HG02885 (cell line): ENCODE data around the gene ACSL6.

Experiments used
- ATAC-seq: cut with Tn5 transposase; IDR thresholded peaks from one replicate; pipeline ENCODE4 v1.9.1; 2021; ENCODE audit warnings: mild to moderate bottlenecking; ENCODE audit not compliant: unreplicated experiment, poor library complexity

The ACSL6 gene

GRCh38 chr5:131986161-131986912, 25.1 kb downstream of the ACSL6 start:
- no peak for ATAC-seq

DNA sequence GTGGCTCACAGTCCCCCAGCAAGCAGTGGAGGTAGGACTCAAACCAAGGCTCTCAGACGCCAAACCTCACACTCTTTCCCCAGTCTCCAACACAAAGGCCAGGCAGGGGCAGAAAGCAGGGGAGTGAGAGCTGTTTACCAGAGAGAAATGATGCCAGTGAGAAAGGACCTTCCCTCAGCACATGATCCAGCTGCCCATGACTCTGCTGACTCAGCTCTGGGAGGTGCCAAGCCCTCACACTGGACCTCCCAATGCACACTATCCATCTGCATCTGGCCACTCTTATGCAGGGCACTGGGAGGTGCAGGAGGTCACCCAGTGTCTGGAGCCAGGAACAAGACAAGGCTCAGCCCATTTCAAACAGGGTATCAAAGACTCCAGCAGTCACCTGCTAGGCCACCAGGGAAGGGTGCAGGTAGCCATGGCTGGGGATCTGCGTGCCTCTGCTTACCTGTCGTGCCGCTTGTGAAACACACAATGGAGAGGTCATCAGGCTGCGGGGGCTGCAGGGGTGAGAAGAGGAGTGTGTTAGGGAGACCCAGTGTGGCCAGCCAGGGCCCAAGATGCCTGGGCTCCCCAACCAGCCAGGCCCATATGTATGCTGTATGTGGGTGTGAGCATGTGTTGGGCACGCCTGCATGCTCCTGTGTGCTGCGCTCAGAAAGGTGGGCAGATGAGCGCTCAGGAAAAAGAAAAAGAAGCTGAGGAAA, 26.3 kb downstream of the ACSL6 start:
- no peak for ATAC-seq

DNA sequence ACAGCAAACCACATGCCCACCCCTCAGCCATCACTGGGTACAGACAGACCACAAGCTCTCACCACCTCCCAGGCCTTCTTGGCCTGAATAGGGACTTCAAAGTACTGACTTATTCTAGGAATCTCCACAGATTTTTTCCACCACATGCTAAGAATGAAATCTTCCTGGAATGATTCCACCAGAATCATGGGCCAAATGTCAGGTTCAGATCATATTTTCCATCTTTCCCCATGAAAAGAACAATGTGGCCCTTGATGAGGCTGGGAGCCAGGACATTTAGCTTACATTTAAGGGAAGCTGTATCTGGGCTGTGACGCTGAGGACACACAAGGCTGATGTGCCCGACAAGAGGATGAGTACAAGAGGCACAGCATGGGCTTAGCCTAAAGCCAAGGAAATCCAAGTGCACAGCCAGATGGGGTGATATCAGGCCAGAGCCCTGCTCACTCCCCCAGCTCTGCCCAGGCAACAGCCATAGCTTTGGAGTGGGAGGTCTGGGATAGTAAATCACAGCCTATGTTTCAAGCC, 28.1 kb downstream of the ACSL6 start:
- ATAC-seq = no peak

DNA sequence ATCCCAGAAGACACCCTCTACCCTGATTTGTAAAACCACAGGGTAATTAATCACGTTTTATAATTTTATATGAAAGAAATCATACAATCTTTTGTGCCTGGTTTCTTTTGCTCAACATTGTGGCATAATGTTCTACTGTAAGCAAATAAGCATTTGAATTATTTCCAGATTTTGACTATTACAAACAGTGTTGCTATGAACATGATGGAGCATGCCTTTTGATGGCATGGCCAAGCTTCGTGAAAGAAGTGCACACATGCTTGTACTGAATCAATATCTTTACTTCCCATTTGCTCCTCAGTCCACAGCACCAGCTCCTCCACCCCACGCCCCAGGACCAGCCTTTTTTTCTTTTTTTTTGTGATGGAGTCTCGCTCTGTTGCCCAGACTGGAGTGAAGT, 29.9 kb downstream of the ACSL6 start:
- ATAC-seq = no peak

GRCh38 chr5:131980696-131981095, 30.8 kb downstream of the ACSL6 start:
- no peak for ATAC-seq

GRCh38 chr5:131979816-131980215, 31.6 kb downstream of the ACSL6 start:
- ATAC-seq = no peak

DNA sequence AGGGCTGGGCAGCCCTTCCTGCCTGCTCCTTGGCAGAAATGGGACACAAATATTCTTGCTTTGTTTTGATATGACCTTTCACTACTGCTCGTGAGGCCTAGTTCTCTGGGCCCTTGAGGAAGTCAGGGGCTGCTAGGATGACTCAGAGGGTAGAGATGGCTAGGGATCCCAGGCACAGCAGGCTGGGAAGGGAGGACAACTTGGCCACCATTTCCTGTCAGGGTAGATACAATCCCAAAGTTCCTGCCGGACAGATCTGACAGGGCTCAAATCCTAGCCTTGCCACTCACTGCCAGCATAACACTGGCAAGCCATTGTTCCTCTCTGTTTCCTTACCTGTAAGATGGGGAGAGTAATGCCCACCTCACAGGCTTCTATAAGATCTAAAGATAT, 34.2 kb downstream of the ACSL6 start:
- no peak for ATAC-seq

DNA sequence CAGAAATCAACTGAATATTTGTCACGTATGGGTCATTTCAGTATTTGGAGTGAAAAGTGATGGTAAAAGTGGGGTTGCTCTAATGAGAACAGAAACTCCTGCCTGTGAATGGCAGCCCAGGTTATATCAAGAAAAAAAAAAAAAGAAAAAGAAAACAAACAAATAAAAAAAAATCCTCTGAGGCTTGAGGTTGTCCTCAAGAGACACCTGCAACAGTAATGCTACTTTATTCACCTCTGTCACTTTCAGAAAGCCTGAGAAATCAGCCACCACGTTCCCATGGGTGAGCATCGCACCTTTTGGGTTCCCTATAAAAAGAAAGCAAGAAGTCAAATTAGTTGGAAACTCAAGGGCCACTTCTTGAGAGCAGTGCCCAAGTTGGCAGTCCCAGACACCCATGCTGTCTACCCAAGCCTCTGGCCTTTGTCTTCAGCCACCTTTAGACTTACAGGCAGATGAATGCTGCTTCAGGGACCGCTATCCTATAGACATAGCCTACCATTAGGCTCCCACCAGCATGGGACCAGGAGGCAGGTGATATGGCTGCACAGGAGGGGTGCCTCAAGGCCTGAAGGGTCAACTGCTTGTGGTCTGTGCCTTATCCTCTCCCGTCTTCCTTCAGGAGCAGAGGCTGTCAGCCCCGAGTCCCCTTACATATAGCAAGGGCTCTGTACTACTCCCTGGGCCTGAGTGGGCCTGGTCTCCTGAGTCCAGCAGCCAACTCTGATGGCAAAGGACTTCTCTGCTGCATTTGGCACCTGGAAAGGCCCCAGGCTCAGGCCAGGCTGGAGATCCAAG, 34.8 kb downstream of the ACSL6 start:
- ATAC-seq = no peak

DNA sequence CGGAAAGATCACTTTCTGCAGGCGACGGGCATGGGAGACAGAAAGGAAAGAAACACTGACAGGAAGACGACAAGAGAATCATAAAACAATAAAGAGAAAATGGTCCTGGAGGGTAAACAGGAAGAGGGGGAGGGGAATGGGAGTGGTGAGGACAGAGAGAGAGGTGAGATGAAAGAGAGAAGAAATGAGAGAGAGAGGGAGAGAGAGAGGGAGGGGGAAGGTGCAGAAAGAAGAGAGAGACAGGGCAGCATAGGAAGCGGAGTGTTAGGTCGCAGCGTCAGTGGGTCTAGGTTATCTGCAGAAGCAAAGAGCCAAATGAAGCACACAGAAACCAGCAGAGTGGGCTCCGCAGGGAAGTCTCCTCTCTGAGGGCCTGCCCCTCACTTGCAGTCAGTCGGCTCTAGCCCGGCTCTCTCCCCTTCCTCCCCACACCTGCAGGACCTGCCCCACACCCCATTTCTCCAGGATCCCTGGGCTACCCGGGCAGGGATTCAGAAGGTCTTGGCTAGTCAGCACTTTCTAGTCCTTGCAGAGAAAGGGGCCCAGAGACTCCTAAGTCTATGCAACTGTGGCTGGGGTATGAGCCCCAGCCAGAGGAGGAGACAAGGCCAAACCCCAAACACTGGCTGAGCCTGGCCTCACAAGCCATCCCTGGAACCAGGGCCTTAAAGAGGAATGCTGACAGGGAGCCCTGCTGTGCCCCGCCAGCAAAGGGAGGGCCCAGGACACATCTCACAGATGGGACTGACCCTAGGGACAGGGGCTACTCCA, 36.3 kb downstream of the ACSL6 start:
- ATAC-seq = no peak

GRCh38 chr5:131974622-131974955, 36.9 kb downstream of the ACSL6 start:
- no peak for ATAC-seq

DNA sequence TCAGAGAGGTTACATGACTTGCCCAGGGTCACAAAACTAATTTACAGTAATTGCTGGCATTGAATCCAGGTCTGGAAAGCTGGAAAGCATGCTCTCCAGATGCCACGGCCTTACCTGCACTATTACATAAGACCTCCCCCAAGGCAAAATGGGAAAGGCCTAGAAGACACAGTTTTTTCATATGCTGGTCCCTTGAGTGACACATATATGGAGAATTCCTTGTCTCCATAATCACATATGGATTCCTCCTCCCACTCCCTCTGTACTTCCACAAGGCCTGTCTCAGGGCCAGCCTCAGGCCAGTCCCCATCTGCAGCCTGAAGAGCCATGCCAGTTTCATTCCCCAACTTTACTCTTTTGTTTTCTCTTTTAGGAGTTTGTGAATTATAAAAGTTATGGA, 37.4 kb downstream of the ACSL6 start:
- ATAC-seq = no peak

DNA sequence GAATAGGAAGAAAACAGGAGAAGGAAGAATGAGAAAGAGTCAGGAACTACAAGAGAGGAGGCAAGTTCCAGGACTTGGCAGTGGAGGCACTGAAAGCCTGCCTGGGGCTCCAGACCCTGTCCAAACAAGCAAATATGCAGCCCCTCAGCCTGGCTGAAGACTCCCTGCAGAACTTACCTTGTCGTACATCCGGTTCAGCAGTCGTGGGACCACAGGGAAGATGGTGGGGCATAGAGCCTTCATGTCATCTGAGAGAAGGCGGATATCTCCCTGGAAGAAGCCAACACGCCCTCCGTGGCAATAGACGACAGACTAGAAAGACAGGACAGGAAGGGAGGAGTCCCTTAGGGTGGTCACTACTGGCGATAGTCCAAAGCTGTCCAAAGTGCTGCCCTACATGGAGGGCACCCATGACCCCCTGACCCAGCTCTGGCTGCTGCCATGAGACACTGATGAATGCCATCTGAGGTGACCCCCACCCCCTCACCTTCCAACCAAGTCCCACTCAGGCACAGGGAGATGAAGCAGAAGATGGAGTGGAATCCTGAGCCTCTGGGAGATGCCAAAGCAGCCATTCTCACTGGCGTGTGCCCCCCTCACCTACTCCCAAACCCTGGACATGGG, 38.3 kb downstream of the ACSL6 start:
- no peak for ATAC-seq

DNA sequence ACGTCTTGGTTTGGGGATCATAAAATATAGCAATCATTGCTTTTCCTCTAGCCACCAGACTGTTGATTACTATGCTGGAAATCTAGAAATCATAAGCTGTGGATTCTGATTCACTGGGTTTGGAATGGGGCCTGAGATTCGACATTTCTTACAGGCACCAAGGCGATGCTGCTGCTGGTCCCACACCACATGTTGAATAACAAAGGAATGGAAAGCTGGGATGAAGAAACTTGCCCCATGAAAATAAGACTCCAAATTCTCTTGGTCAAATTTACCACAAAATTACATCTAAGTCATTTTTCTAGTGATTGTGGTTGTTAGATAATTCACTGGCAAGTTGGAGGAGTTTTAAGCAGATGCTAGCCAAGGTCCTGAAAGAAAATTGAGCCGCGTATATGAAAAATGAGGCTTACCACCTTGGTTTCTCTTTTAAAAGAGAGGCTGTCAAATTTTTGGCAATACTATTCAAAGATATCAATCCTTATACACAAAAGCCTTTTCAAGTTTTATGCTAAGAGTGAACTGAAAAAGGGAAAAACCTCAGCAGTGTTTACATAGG, 43.0 kb downstream of the ACSL6 start:
- ATAC-seq = no peak

DNA sequence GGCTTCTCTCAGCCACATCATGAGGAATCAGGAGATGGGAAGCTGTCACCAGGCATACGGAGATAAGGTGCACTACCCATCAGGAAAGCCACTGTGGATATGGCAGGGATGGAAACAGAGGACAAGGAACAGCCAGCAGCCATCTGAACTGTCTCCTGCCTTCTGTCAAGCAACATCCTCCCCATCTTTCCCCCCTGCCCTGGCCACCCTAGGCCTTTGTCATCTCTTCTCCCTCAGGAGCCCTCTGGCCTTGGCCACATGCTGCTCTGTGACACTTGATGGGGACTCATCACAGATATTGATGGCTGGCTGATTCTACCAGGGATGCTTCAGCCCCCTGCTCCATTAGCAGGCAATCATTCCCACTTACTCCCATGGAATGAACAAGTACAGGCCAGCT, 44.9 kb downstream of the ACSL6 start:
- no peak for ATAC-seq

DNA sequence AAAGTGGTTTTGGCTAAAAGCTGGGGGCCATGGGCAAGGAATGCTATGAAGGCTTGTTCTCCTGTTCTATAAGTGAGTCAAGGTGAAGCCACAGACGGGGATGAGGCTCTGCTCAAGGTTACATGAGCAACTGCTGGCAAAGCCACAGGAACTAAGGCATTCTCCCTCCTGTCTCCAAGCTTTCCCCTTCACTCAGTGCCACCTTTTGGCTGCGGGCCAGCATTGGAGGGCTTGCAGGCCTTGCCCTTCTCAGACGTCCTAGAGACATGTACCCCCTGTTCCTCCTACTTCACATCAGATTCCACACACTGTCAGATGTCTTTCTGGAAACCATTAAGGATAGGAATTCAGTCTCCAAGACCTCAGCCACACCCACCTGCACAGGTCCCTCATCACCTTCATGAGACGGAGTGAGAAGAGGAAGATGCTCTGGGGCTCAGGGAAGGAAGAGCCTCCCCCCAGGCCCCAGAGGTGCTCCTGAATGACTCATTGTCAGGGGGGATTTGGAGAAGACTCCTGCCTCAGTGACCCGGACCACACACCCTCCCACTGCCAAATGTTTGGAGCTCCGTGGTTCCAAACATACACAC, 45.5 kb downstream of the ACSL6 start:
- no peak for ATAC-seq

- no peak for ATAC-seq
These were observed 51.6 kb downstream of the ACSL6 start for GRCh38 chr5:131959906-131960305.

GRCh38 chr5:131959136-131959535, 52.3 kb downstream of the ACSL6 start:
- ATAC-seq = no peak

GRCh38 chr5:131957721-131958441, 53.6 kb downstream of the ACSL6 start:
- ATAC-seq = no peak

DNA sequence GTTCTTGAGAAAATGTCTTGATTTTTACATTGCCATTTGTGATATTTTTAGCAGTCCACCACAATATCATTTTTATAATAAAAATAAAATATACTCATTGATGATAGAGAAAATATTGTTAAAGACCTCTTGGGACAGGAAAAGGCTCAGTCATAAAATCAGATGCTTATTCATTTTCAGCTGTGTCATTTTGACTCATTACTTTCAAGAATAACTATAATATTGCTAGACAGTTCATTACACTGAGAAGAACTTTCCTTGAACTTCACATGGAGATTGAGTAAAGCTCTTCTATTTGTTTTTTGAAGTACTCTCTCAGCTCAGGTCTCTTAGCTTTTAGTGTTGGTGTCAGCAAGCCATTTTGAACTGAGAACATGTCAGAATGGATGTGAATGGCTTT, 57.5 kb downstream of the ACSL6 start:
- no peak for ATAC-seq
